PC-9 (cell line): Measurements from ENCODE around the gene HES3.

Source experiments
- EZH2 ChIP-seq: fragments of 200-600 bp; sonication (generic); IDR thresholded peaks from 2 replicates; pipeline ENCODE4 v1.8.0; 2017; ENCODE audit warnings: antibody characterized with exemption, low read depth
- TF ChIP-seq, protein P1 (sequence below): fragments of 200-600 bp; sonication (generic); conservative IDR thresholded peaks from 2 replicates; pipeline ENCODE4 v1.6.1; 2017; ENCODE audit warnings: mixed run types, antibody characterized with exemption, mild to moderate bottlenecking, moderate library complexity

DNA sequence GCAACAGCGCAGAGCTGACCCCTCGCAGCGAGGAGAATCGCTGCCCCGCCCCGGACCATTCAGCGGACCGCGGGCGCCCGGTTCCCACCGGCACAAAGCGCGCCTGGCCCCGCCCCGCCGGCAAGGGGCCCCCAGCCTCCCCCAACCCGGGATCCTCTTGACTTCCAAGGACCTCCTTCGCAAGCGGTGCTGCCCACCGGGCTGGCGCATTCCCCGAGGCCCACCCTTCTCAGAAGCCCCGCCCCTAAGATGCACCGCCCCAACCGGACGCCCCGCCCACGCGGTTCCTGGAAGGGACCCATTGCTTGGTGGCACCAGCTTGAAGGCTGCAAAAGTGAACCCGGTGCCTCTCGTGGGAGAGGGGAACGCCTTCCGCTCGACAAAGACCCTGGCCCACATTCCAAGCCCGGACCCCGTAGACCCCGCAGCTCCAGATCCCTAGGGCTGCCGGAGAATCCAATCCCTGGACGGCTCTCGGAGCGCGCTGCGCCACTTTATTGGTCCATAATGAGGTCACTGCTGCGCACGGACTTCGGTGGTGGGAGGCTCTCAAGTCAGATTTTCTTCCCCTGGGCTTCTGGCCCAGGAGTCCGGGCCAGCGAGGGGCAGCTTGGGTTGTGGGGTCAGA lies 2.0 kb downstream of the HES3 start:
- TF ChIP-seq, protein P1, sequence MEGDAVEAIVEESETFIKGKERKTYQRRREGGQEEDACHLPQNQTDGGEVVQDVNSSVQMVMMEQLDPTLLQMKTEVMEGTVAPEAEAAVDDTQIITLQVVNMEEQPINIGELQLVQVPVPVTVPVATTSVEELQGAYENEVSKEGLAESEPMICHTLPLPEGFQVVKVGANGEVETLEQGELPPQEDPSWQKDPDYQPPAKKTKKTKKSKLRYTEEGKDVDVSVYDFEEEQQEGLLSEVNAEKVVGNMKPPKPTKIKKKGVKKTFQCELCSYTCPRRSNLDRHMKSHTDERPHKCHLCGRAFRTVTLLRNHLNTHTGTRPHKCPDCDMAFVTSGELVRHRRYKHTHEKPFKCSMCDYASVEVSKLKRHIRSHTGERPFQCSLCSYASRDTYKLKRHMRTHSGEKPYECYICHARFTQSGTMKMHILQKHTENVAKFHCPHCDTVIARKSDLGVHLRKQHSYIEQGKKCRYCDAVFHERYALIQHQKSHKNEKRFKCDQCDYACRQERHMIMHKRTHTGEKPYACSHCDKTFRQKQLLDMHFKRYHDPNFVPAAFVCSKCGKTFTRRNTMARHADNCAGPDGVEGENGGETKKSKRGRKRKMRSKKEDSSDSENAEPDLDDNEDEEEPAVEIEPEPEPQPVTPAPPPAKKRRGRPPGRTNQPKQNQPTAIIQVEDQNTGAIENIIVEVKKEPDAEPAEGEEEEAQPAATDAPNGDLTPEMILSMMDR = no peak
- no peak for TF ChIP-seq EZH2
